Fibroblast of mammary gland (primary cell): ENCODE results near the gene ARFGAP3.

Experiments
- DNase-seq: peaks from one replicate; pipeline ENCODE4 v3.0.0-alpha.2; 2010; ENCODE audit warnings: low read depth
- H3K4me3 ChIP-seq: 2 replicates; pipeline ENCODE4 v1.5.1; 2011; ENCODE audit warnings: low read depth, mild to moderate bottlenecking, low read length, moderate library complexity; ENCODE audit not compliant: control insufficient read depth
- TF ChIP-seq, protein P1 (sequence below): conservative IDR thresholded peaks from 2 replicates; pipeline ENCODE4 v1.5.1; 2011; ENCODE audit warnings: low read depth, low read length, inconsistent platforms; ENCODE audit not compliant: control insufficient read depth, insufficient read depth

ARFGAP3 gene

DNA sequence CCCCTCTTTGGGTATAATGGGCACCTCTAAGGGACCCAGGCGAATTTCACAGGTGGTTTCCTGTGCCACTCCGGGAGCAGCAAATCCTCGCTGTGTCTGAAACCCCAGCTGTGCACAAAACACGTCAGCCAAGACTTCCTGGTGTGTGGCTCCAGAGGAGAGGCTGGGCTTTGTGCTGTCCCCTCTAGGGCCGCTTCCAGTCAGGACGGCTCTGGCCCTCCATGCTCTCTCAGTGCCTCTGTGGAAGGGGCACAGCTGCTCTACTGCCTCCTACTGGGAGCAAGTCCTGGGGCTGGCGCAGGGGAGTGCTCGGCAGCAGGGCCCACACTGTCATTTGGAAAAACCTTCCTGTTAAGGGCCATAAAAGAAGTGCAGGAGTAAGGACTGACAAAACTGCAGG lies 23.7 kb upstream of the ARFGAP3 start:
- TF ChIP-seq, protein P1, sequence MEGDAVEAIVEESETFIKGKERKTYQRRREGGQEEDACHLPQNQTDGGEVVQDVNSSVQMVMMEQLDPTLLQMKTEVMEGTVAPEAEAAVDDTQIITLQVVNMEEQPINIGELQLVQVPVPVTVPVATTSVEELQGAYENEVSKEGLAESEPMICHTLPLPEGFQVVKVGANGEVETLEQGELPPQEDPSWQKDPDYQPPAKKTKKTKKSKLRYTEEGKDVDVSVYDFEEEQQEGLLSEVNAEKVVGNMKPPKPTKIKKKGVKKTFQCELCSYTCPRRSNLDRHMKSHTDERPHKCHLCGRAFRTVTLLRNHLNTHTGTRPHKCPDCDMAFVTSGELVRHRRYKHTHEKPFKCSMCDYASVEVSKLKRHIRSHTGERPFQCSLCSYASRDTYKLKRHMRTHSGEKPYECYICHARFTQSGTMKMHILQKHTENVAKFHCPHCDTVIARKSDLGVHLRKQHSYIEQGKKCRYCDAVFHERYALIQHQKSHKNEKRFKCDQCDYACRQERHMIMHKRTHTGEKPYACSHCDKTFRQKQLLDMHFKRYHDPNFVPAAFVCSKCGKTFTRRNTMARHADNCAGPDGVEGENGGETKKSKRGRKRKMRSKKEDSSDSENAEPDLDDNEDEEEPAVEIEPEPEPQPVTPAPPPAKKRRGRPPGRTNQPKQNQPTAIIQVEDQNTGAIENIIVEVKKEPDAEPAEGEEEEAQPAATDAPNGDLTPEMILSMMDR: no peak
- H3K4me3 ChIP-seq: no peak overlapping the region
- no peak for DNase-seq

DNA sequence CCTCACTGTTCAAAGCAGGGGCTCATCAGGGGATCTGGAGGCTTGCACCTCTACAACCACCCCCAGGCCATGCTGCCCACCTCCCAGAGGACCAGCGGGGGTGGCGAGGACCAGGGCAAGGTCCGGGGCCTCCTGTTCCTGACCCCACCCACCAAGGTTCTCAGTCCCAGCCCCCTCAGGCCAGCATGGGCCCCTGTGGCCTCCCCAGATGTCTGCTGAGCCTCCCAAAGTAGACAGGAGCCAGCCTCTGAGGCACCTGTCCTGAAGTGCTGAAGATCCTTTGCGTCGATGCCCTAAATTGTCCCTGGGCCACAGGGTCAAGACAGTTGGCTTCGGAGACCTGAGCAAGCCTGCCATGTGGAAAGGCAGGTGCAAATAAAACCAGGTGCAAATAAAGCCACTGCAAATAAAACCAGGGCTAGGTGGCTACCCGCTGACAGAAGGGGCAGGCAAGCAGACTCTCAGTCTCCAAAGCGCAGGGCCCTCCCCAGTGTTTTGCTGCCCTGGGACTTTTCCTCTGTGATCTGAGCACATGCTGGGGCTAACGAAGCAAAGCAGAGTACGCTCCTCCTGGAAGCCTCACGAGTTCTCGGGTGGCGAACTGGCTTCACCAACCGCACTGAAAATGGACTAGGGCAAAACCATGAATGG lies 22.4 kb upstream of the ARFGAP3 start:
- no peak overlapping the region for H3K4me3 ChIP-seq
- TF ChIP-seq, protein P1: no peak

DNA sequence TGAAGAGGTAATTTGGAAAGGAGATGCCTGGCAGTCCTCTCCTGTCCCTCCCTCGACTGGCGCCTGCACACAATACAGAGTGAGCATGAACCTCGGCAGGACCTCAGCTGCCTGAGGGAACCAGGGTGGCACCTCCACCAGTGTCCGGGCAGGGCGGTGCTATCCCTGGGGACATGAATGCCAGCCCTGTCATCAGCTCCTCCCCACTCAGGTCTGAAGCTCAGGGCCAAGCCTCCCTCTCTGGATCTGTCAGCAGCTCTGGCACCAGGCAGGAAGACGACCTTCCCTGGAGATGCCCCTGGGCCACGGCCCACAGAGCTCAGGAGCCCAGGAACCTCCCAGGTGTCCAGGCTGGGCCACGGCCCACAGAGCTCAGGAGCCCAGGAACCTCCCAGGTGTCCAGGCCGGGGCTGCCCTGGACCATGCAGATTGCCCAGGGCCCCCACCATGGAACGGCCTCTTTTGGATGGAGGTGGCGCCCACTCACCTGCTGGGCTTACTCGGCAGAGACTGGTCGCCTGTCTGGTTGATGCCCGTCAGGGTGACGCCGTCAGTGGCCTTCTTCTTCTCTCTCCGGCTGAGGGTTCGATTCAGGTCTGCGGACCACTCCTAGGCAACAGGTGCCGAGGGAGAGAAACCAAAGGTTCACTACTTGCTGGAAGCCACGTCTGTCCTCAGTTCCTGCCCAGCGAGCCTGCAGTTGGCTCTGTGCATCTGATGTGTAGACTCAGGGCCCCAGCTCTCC lies 21.7 kb upstream of the ARFGAP3 start:
- TF ChIP-seq, protein P1: no peak
- DNase-seq: no peak
- no peak overlapping the region for H3K4me3 ChIP-seq

More for the DNA sequence above, 22.4 kb upstream of the ARFGAP3 start:
- no peak for DNase-seq

DNA sequence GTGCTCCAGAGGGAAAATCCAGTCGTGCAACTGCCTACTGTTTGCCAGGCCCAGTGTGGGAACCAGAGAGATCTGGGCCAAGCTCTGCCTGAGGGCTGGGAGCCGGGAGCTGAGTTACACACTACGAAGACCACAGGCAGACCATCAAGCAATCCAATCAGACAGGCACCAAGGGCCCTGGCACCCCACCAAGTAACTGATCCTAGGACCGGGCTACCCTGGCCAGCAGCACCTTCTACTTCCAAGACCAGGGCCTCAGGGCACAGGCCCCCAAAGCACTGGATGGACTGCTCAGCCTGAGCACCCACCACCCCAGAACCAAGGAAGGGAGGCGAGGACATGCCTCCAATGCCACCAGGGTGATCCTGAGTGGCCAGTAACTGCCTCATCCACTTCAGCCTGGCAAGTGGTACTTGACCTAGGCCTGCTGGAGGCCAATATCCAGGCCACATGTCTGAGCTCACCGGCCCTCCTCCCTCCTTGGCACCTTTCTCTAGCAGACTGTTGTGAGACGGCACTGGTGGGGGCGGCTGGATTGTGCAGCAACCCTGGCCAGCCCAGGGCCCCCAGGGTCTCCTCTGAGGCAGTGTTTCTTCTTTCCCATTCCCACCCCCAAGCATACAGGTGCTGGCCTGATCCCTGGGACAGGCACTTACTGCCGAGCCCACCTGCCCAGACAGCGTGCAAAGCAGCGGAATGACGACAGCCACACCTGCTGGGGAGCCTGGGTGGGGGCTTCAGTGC lies 20.7 kb upstream of the ARFGAP3 start:
- no peak overlapping the region for H3K4me3 ChIP-seq
- no peak for DNase-seq
- TF ChIP-seq, protein P1: no peak

DNA sequence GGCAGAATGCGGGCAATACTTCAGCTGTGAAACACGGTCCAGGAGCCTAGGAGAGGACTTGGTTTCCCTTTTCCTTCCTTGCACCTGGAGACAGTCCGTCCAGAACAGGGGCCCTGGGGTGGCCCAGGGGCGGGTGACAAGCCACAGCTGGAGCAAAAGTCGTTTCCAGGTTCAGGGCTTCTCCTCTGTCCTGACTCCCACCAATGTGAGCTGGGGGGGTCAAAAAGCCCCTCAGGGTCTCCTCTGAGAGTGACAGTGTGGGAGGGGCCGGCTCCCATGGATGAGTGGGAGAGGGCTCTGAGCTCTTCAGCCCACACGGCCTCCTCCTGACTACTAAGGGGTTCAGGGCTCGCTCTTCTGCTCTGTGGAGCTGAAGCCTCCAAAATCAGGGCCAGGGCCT lies 20.1 kb upstream of the ARFGAP3 start:
- no peak for DNase-seq
- H3K4me3 ChIP-seq: no peak overlapping the region
- TF ChIP-seq, protein P1: no peak

DNA sequence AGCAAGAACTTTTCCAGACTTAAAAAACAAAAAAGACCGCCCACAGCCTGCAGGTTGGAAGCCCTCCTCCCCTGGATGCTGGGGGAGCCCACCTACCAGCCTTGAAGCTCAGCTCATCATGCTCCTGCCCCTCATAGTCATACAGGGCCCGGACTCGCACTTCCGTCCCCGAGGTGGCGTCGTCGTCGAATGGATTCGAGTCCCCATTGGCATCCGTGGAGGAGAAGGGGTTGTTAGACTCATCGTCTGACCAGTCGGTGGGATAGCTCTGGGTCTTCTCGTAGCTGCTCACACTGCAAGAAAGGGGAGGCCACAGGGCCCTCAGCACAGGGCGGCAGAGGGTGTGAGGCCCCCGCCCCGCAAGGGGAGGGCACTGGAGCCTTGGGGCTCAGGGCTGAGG lies 19.0 kb upstream of the ARFGAP3 start:
- TF ChIP-seq, protein P1: no peak
- H3K4me3 ChIP-seq: no peak overlapping the region
- DNase-seq: no peak
